H4 (cell line): ENCODE data around the gene TPSG1. TPM values are rescaled to one million over a fixed set of nuclear protein-coding genes. Genes with fewer than 3 reads are reported as not detected.
"Not testable (repeated sequence)": the region's sequence is repeated elsewhere in the genome, so short reads cannot be mapped to it uniquely, and the experiment has no call there.

ENCODE experiments used
- DNase-seq: peaks from one replicate; pipeline ENCODE4 v3.0.0-alpha.2; 2015; ENCODE audit warnings: low spot score
- total RNA-seq: library from RNA; depleted of rRNA; stranded (reverse); fragments of >200 nt; shearing (Covaris generic); gene quantifications from 2 replicates; pipeline ENCODE4 v1.2.3, GENCODE V29; 2014

Gene TPSG1
- total RNA-seq, 1 experiment from 2014 or later = 1.1 TPM

- no peak for DNase-seq
Observed at GRCh38 chr16:1215574-1216295, 9.3 kb downstream of the TPSG1 start.

GRCh38 chr16:1214719-1215118 lies 10.3 kb downstream of the TPSG1 start:
- no peak for DNase-seq

GRCh38 chr16:1213796-1214372 lies 11.2 kb downstream of the TPSG1 start:
- DNase-seq = no peak

- no peak for DNase-seq
Observed at GRCh38 chr16:1213231-1213630, 11.8 kb downstream of the TPSG1 start.

- no peak for DNase-seq
Observed at GRCh38 chr16:1212616-1213194, 12.4 kb downstream of the TPSG1 start.

- DNase-seq = no peak
Observed at GRCh38 chr16:1211451-1212268, 13.4 kb downstream of the TPSG1 start.

- no peak for DNase-seq
Observed at GRCh38 chr16:1210461-1210860, 14.6 kb downstream of the TPSG1 start.

- DNase-seq = no peak
Observed at GRCh38 chr16:1209081-1209480, 16.0 kb downstream of the TPSG1 start.

GRCh38 chr16:1208239-1208830 lies 16.7 kb downstream of the TPSG1 start:
- DNase-seq = no peak

GRCh38 chr16:1206786-1207185 lies 18.3 kb downstream of the TPSG1 start:
- DNase-seq = no peak

GRCh38 chr16:1206326-1206725 lies 18.7 kb downstream of the TPSG1 start:
- no peak for DNase-seq

GRCh38 chr16:1204933-1205332 lies 20.1 kb downstream of the TPSG1 start:
- DNase-seq = no peak

GRCh38 chr16:1202274-1202673 lies 22.8 kb downstream of the TPSG1 start:
- DNase-seq = no peak

GRCh38 chr16:1201444-1201843 lies 23.6 kb downstream of the TPSG1 start:
- DNase-seq = no peak

- no peak for DNase-seq
Observed at GRCh38 chr16:1200014-1200627, 24.9 kb downstream of the TPSG1 start.

- no peak for DNase-seq
Observed at GRCh38 chr16:1199347-1200013, 25.6 kb downstream of the TPSG1 start.

GRCh38 chr16:1198671-1199346 lies 26.3 kb downstream of the TPSG1 start:
- not testable (repeated sequence) for DNase-seq

GRCh38 chr16:1198194-1198593 lies 26.9 kb downstream of the TPSG1 start:
- DNase-seq = no peak

GRCh38 chr16:1197237-1197866 lies 27.7 kb downstream of the TPSG1 start:
- DNase-seq = no peak

- DNase-seq = no peak
Observed at GRCh38 chr16:1196494-1196893, 28.6 kb downstream of the TPSG1 start.
